ENCODE measurements around the gene LPAR6.
"Not testable (repeated sequence)": the region's sequence is repeated elsewhere in the genome, so short reads cannot be mapped to it uniquely, and the experiment has no call there.

Gene LPAR6

GRCh38 chr13:48412881-48413351, at the start of gene LPAR6:
LPAR6 (minus strand) TSS chr13:48413113; CDS start chr13:48412423, 690 bp downstream.
- no peak for DNase-seq (ENCODE audit: low read depth in 3 of 3, low spot score in 1 of 3)

GRCh38 chr13:48457578-48458242, 44.8 kb upstream of the LPAR6 start:
- DNase-seq (ENCODE audit: low read depth in 3 of 3, low spot score in 1 of 3) = no peak

- DNase-seq (ENCODE audit: low read depth in 3 of 3, low spot score in 1 of 3) = no peak
Observed at GRCh38 chr13:48456546-48456945, 43.6 kb upstream of the LPAR6 start.

GRCh38 chr13:48451196-48451595, 38.3 kb upstream of the LPAR6 start:
- DNase-seq (ENCODE audit: low read depth in 3 of 3, low spot score in 1 of 3) = not testable (repeated sequence)

- DNase-seq (ENCODE audit: low read depth in 3 of 3, low spot score in 1 of 3) = no peak
Observed at GRCh38 chr13:48449656-48450055, 36.7 kb upstream of the LPAR6 start.

- DNase-seq (ENCODE audit: low read depth in 3 of 3, low spot score in 1 of 3) = no peak
Observed at GRCh38 chr13:48448959-48449614, 36.2 kb upstream of the LPAR6 start.

GRCh38 chr13:48448285-48448958, 35.5 kb upstream of the LPAR6 start:
- no peak for DNase-seq (ENCODE audit: low read depth in 3 of 3, low spot score in 1 of 3)

GRCh38 chr13:48446464-48446863, 33.6 kb upstream of the LPAR6 start:
- DNase-seq (ENCODE audit: low read depth in 3 of 3, low spot score in 1 of 3) = no peak

- no peak for DNase-seq (ENCODE audit: low read depth in 3 of 3, low spot score in 1 of 3)
Observed at GRCh38 chr13:48443442-48444208, 30.7 kb upstream of the LPAR6 start.

- DNase-seq (ENCODE audit: low read depth in 3 of 3, low spot score in 1 of 3) = no peak
Observed at GRCh38 chr13:48437371-48437770, 24.5 kb upstream of the LPAR6 start.

GRCh38 chr13:48436661-48437288, 23.9 kb upstream of the LPAR6 start:
- DNase-seq (ENCODE audit: low read depth in 3 of 3, low spot score in 1 of 3) = no peak

GRCh38 chr13:48434200-48434599, 21.3 kb upstream of the LPAR6 start:
- no peak for DNase-seq (ENCODE audit: low read depth in 3 of 3, low spot score in 1 of 3)

- no peak for DNase-seq (ENCODE audit: low read depth in 3 of 3, low spot score in 1 of 3)
Observed at GRCh38 chr13:48431987-48432615, 19.2 kb upstream of the LPAR6 start.

- DNase-seq (ENCODE audit: low read depth in 3 of 3, low spot score in 1 of 3) = no peak
Observed at GRCh38 chr13:48431431-48431830, 18.5 kb upstream of the LPAR6 start.

- no peak for DNase-seq (ENCODE audit: low read depth in 3 of 3, low spot score in 1 of 3)
Observed at GRCh38 chr13:48429886-48430285, 17.0 kb upstream of the LPAR6 start.

- no peak for DNase-seq (ENCODE audit: low read depth in 3 of 3, low spot score in 1 of 3)
Observed at GRCh38 chr13:48429036-48429435, 16.1 kb upstream of the LPAR6 start.

GRCh38 chr13:48426755-48427298, 13.9 kb upstream of the LPAR6 start:
- not testable (repeated sequence) for DNase-seq (ENCODE audit: low read depth in 3 of 3, low spot score in 1 of 3)

GRCh38 chr13:48426052-48426451, 13.1 kb upstream of the LPAR6 start:
- no peak for DNase-seq (ENCODE audit: low read depth in 3 of 3, low spot score in 1 of 3)

- no peak for DNase-seq (ENCODE audit: low read depth in 3 of 3, low spot score in 1 of 3)
Observed at GRCh38 chr13:48424212-48424611, 11.3 kb upstream of the LPAR6 start.

- DNase-seq (ENCODE audit: low read depth in 3 of 3, low spot score in 1 of 3) = not testable (repeated sequence)
Observed at GRCh38 chr13:48422003-48422402, 9.1 kb upstream of the LPAR6 start.
